GM12878 (cell line): ENCODE data around the gene ACADS. TPM values are rescaled to one million over a fixed set of nuclear protein-coding genes. Genes with fewer than 3 reads are reported as not detected.

Source experiments
- ASH2L ChIP-seq: fragments of 300-600, 200-600 bp; sonication (generic); IDR thresholded peaks from 2 replicates; pipeline ENCODE4 v1.6.1; 2017; ENCODE audit warnings: low read depth, mild to moderate bottlenecking, borderline replicate concordance
- BHLHE40 ChIP-seq, 2 experiments: fragments of 450-650 bp in 1 of 2; IDR thresholded peaks; 2 replicates each; pipeline ENCODE4 v1.6.1; 2011 to 2017; ENCODE audit warnings: low read depth in 2 of 2, borderline replicate concordance in 1 of 2, improper control_type of control experiment in 1 of 2, low read length in 1 of 2, mild to moderate bottlenecking in 1 of 2
- CHD1 ChIP-seq: IDR thresholded peaks from 2 replicates; pipeline ENCODE4 v1.6.1; 2012; ENCODE audit warnings: low read depth, low read length, improper control_type of control experiment
- E2F8 ChIP-seq: fragments of 450-650 bp; IDR thresholded peaks from 2 replicates; pipeline ENCODE4 v1.6.1; 2018; ENCODE audit warnings: mild to moderate bottlenecking, low read depth, moderate library complexity; ENCODE audit not compliant: partially characterized antibody
- EGR1 ChIP-seq, 2 experiments: IDR thresholded peaks; 1 replicate in 1 of 2; 2 replicates in 1 of 2; pipeline ENCODE4 v1.6.1; 2011 to 2012; ENCODE audit warnings: low read depth in 2 of 2, low read length in 2 of 2, borderline replicate concordance in 1 of 2, mild to moderate bottlenecking in 1 of 2, moderate library complexity in 1 of 2
- ELK1 ChIP-seq: IDR thresholded peaks from 2 replicates; pipeline ENCODE4 v1.6.1; 2012; ENCODE audit warnings: low read depth, low read length, improper control_type of control experiment
- ESRRA ChIP-seq: IDR thresholded peaks from 2 replicates; pipeline ENCODE4 v1.6.1; 2012; ENCODE audit warnings: mild to moderate bottlenecking, low read length, improper control_type of control experiment
- ETV6 ChIP-seq, 2 experiments: fragments of 450-650 bp in 1 of 2; IDR thresholded peaks in 1 of 2; conservative IDR thresholded peaks in 1 of 2; 2 replicates each; pipeline ENCODE4 v1.6.1; 2014; ENCODE audit warnings: antibody characterized with exemption in 1 of 2, borderline replicate concordance in 1 of 2, low read depth in 1 of 2, mild to moderate bottlenecking in 1 of 2, moderate library complexity in 1 of 2
- FOXM1 ChIP-seq: IDR thresholded peaks from 2 replicates; pipeline ENCODE4 v1.6.1; 2012; ENCODE audit warnings: low read depth, mild to moderate bottlenecking, inconsistent platforms, low read length, moderate library complexity
- GATAD2B ChIP-seq: fragments of 450-650 bp; conservative IDR thresholded peaks from 2 replicates; pipeline ENCODE4 v1.6.1; 2017; ENCODE audit warnings: low read depth, mild to moderate bottlenecking, moderate library complexity
- HCFC1 ChIP-seq: fragments of 150-350 bp; IDR thresholded peaks from 2 replicates; pipeline ENCODE4 v1.6.1; 2014; ENCODE audit warnings: low read length
- HSF1 ChIP-seq: fragments of 150-350 bp; IDR thresholded peaks from 2 replicates; pipeline ENCODE4 v1.6.1; 2014; ENCODE audit warnings: mild to moderate bottlenecking, low read depth, low read length
- IRF5 ChIP-seq: fragments of 450-650 bp; IDR thresholded peaks from 2 replicates; pipeline ENCODE4 v1.6.1; 2017; ENCODE audit warnings: borderline replicate concordance
- MTA2 ChIP-seq: fragments of 450-650 bp; IDR thresholded peaks from 2 replicates; pipeline ENCODE4 v1.6.1; 2016; ENCODE audit warnings: low read depth, mild to moderate bottlenecking, moderate library complexity
- NBN ChIP-seq: fragments of 450-650 bp; IDR thresholded peaks from 2 replicates; pipeline ENCODE4 v1.6.1; 2016
- NFYA ChIP-seq: IDR thresholded peaks from 2 replicates; pipeline ENCODE4 v1.6.1; 2011; ENCODE audit warnings: low read depth, mild to moderate bottlenecking, low read length, improper control_type of control experiment, borderline replicate concordance
- NR2F1 ChIP-seq: fragments of 450-650 bp; conservative IDR thresholded peaks from 2 replicates; pipeline ENCODE4 v1.6.1; 2017; ENCODE audit warnings: mild to moderate bottlenecking
- PAX5 ChIP-seq: IDR thresholded peaks from 2 replicates; pipeline ENCODE4 v1.6.1; 2011; ENCODE audit warnings: low read depth, low read length, borderline replicate concordance
- POLR2A ChIP-seq: IDR thresholded peaks from 2 replicates; pipeline ENCODE4 v1.6.1; 2011; ENCODE audit warnings: low read depth, mild to moderate bottlenecking, low read length
- RELA ChIP-seq: fragments of 450-650 bp; IDR thresholded peaks from 2 replicates; pipeline ENCODE4 v1.8.0; 2014; ENCODE audit warnings: borderline replicate concordance; ENCODE audit not compliant: partially characterized antibody
- SMARCA5 ChIP-seq: fragments of 450-650 bp; IDR thresholded peaks from 2 replicates; pipeline ENCODE4 v1.6.1; 2017; ENCODE audit warnings: mild to moderate bottlenecking
- polyA plus RNA-seq, 11 experiments: library from polyadenylated mRNA; depleted of rRNA in 4 of 11; unstranded in 6 of 11; stranded (reverse) in 5 of 11; fragments of >200 nt; fragmentation: Nextera tagmentation in 4 of 11; fragmentation: Illumina TruSeq in 1 of 11; extraction: Ambion mirVana in 4 of 11; extraction: Trizol in 1 of 11; gene quantifications; 1 replicate in 1 of 11; 2 replicates in 10 of 11; pipeline versions ENCODE4 v1.2.1 to v1.2.3, GENCODE V29; 2011 to 2016; ENCODE audit warnings: inconsistent platforms in 2 of 11, missing spikeins in 2 of 11, low read depth in 1 of 11
- total RNA-seq, 4 experiments: library from RNA; depleted of rRNA in 3 of 4; stranded (reverse); fragments of >200 nt in 3 of 4; fragmentation: Illumina TruSeq in 1 of 4; extraction: Trizol in 1 of 4; gene quantifications; 2 replicates each; pipeline versions ENCODE4 v1.2.1 to v1.2.3, GENCODE V29; 2013 to 2021
- TF ChIP-seq, protein P1 (sequence below): IDR thresholded peaks from 2 replicates; pipeline ENCODE4 v1.6.1; 2011; ENCODE audit warnings: low read depth, low read length, improper control_type of control experiment, borderline replicate concordance

Gene ACADS
- total and polyA plus RNA-seq, 10 of the 15 experiments (the other 5 are each of a cell fraction or from before 2014, with no cell fraction given), result 0.05 to 18.1 (median 10.2) TPM

DNA sequence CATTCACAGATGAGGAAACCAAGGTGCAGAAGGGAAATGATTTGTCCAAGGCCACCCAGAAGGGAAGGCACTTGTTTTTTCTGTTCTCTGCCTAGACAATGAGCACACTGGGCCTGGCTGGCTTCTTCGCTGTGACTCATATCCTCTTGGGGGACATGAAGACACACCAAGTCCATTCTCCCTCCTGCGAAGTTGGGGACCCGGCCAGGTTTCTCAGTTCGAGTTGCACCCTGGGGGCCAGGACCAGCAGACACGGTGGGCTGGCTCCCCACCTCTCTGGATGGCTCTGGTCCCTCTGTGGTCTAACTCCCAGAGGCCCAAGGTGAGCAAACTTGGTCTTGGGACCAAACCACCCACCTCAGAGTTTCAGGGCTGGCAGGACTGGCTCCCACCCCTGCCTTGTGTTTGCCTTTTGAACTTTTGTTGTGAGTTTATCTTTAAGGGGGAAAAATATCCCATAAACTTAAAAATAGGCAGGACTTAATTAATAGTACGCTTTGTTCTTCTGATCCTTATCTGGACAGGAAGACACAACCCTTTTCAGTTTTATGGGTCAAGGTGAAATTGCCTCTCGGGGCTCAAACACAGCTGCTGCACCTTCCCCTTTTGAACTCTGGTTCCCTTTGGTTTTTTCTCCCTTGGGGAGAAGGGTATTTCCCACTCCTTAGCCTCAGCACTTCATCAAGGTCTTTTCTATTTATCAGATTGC lies 47.7 kb upstream of the ACADS start (continued):
- TF ChIP-seq E2F8 (peak; percentile 23), ASH2L (no peak), RELA (peak; percentile 46), POLR2A (peak; percentile 38; the same call in 1 of the 2 replicates), ETV6 (conservative IDR thresholded peaks at IDR 0.05 in 1 of 2, IDR thresholded peaks at IDR 0.05 in 1 of 2; ENCODE audit: borderline replicate concordance in 1 of 2, low read depth in 1 of 2) (0 out of 4 replicates have a peak, but pooled peaks of 1 of the 2 experiments have one; percentile 29), NR2F1 (peak; percentile 94), PAX5 (peak; percentile 73; the same call in 1 of the 2 replicates), SMARCA5 (0 out of 2 replicates have a peak, but pooled peaks have one; percentile 82), MTA2 (peak; percentile 48; the same call in 1 of the 2 replicates), NBN (0 out of 2 replicates have a peak, but pooled peaks have one; percentile 35), HSF1 (no peak), NFYA (no peak), ELK1 (no peak), ESRRA (no peak), FOXM1 (peak; percentile 65; the same call in 1 of the 2 replicates), EGR1 (IDR thresholded peaks at IDR 0.05; ENCODE audit: borderline replicate concordance in 1 of 2, low read depth in 2 of 2, low read length in 2 of 2) (no peak), BHLHE40 (IDR thresholded peaks at IDR 0.05; ENCODE audit: borderline replicate concordance in 1 of 2, low read depth in 2 of 2, low read length in 1 of 2) (peak in 1 of 2 experiments; percentile 30; a peak in 1 of 4 replicates), GATAD2B (no peak; the same call in 1 of the 2 replicates), CHD1 (no peak), IRF5 (no peak), HCFC1 (no peak)
- TF ChIP-seq, protein P1, sequence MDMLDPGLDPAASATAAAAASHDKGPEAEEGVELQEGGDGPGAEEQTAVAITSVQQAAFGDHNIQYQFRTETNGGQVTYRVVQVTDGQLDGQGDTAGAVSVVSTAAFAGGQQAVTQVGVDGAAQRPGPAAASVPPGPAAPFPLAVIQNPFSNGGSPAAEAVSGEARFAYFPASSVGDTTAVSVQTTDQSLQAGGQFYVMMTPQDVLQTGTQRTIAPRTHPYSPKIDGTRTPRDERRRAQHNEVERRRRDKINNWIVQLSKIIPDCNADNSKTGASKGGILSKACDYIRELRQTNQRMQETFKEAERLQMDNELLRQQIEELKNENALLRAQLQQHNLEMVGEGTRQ, result no peak
